Mesodermal cell (in vitro differentiated cells): Measurements from ENCODE around the gene MSX1.

Experiments used
- H3K27ac ChIP-seq: 2 replicates; pipeline ENCODE4 v1.7.0; 2013; ENCODE audit warnings: mild to moderate bottlenecking, low read depth, low read length, moderate library complexity; ENCODE audit not compliant: severe bottlenecking
- H3K36me3 ChIP-seq: 2 replicates; pipeline ENCODE4 v1.7.1; 2013; ENCODE audit warnings: mild to moderate bottlenecking, low read length, moderate library complexity; ENCODE audit not compliant: control insufficient read depth, insufficient read depth
- H3K4me1 ChIP-seq: one replicate; pipeline ENCODE4 v1.7.1; 2013; ENCODE audit warnings: mild to moderate bottlenecking, low read length; ENCODE audit not compliant: insufficient read depth, control insufficient read depth, poor library complexity, severe bottlenecking
- H3K4me3 ChIP-seq: 2 replicates; pipeline ENCODE4 v1.7.0; 2013; ENCODE audit warnings: low read length, control low read depth, mild to moderate bottlenecking; ENCODE audit not compliant: insufficient read depth, poor library complexity, severe bottlenecking; ENCODE audit errors: extremely low read depth
- H3K9me3 ChIP-seq: 2 replicates; pipeline ENCODE4 v1.7.1; 2013; ENCODE audit warnings: mild to moderate bottlenecking, low read length, moderate library complexity; ENCODE audit not compliant: control insufficient read depth
- WGBS, 2 experiments: methylation state at CpG; one replicate each; pipeline ENCODE4 v1.1.5; 2013; ENCODE audit warnings: missing lambda C conversion rate in 2 of 2; ENCODE audit not compliant: insufficient coverage in 2 of 2; 5-methylcytosine and 5-hydroxymethylcytosine counted together

Gene MSX1

GRCh38 chr4:4866124-4866865, 6.8 kb downstream of the MSX1 start:
- H3K4me3 ChIP-seq: peak overlapping the region; percentile 32
- peak overlapping the region; percentile 59 for H3K27ac ChIP-seq

DNA sequence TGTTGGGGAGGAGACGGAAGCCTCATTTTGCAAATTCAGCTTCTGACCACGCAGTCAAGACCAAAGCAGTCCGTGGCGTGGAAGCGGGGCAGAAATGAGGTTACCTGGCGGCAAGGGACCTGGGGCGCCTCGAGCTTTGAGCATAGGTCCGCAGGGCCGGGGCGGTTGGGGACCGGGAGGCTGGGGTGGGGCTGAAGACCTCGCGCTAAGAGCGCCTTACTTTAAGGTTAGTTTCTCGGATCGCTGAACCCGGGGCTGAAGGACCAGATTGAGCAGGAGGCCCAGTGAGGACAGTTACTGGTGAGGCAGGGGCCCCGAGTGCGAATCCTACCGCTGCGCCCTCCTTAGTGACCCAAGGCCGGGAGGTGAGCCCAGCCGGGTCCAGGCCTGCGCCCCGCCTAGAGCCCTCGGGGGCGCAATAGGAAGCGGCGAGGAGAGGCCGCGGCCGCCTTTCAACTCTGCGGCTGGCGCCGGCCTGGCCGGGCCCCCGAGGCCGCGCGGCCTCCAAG, 7.5 kb downstream of the MSX1 start:
- H3K4me3 ChIP-seq: peak overlapping the region; percentile 32
- H3K36me3 ChIP-seq: peaks cover 22% of the 10 kb centered on the region
- peaks cover 40% of the 10 kb centered on the region for H3K4me1 ChIP-seq
- no peaks in the 10 kb centered on the region for H3K9me3 ChIP-seq
- peak overlapping the region; percentile 59 for H3K27ac ChIP-seq
- WGBS, 2 experiments: 1 to 4% methylated on average over 40 to 41 of the region's 41 CpGs

More at GRCh38 chr4:4866124-4866865, 6.8 kb downstream of the MSX1 start:
- H3K36me3 ChIP-seq: peaks cover 29% of the 10 kb centered on the region
- H3K4me1 ChIP-seq: peaks cover 41% of the 10 kb centered on the region
- WGBS, 2 experiments: 1 to 2% methylated on average over 37 to 42 of the region's 44 CpGs
- no peaks in the 10 kb centered on the region for H3K9me3 ChIP-seq

DNA sequence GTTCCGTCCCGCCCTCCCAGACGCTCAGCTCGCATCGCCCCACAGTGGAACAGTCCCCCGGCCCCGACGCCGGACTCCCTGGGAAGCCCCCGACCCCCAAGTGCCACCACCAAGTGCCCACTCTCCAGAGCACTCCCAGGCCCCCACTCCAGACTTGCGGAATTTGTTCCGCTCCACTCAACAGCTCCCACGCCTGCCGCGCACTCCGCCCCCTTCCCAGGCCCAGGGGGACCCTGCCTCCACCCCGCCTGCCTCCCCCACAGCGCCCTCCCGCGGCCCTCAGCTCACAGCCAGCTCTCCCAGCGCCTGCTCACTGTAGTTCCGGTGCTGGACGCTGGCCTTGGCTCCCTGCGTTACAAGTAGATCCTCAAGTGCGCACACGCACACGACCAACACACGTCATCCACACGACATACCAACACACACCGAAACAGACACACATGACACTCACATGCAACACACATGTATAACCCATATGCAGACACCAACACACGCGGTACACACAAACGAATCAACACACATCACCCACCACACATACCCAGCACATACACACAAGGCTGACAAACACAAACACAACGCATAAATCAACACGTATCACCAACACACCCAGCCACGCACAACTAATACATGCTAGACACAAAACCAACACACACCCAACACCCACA, 8.0 kb downstream of the MSX1 start:
- peaks cover 17% of the 10 kb centered on the region for H3K36me3 ChIP-seq
- H3K27ac ChIP-seq: peak overlapping the region; percentile 13
- peak overlapping the region; percentile 32 for H3K4me3 ChIP-seq
- peaks cover 43% of the 10 kb centered on the region for H3K4me1 ChIP-seq
- H3K9me3 ChIP-seq: no peaks in the 10 kb centered on the region
- WGBS, 2 experiments: 2 to 3% methylated on average over 27 to 33 of the region's 36 CpGs

GRCh38 chr4:4868040-4868757, 8.7 kb downstream of the MSX1 start:
- 14 to 17% methylated on average over 12 to 15 of the region's 24 CpGs for WGBS, 2 experiments
- Histone ChIP-seq H3K9me3 (no peaks in the 10 kb centered on the region), H3K27ac (no peak overlapping the region)

DNA sequence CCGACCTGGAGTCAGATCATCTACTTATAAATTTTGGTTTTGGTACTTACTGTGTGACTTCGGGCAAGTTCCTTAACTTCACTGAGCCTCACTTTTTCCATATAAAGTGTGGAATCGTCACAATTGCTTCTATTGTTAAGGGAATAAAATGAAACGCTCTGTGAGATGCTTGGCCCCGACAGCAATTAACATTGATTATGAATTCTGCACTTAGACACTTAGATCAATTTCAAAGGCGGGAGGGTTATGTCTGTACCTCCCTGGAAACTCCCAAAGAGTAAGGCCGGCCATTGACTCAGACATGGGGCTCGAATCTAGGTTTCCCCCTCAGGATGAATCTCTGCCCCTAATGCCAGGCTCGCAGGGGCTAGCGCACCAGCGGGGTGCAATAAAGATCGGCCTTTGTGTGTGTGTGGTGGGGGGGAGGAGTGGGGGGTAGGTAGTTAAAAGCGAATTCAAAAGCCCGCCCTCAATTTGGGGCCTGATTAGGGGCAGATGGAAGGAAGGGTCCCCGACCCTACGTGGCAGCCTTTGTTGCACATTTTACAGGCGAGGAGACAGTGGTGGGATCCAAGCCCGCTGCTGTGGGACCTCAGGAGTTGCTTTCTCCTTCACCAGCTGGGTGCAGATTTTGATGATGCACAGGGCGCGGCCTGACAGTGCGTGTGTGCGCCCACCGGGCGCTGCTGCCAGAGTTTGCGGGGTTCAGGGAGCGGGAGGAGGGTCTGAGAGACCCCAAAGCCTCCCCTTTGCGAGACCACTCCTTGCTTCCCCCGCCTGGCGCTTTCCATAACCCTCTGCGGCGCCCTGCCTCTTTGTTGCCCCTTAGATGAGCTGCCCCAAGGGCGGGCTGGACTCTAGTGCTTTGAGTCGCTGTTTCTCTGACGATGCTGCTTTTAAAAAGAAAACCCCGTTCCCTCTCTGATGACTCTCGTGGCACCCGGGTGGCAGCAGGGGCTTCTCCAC, 9.6 kb downstream of the MSX1 start:
- Histone ChIP-seq H3K4me3 (no peak overlapping the region), H3K4me1 (peaks cover 39% of the 10 kb centered on the region), H3K9me3 (no peaks in the 10 kb centered on the region), H3K27ac (no peak overlapping the region), H3K36me3 (peaks cover 3% of the 10 kb centered on the region)
- 4 to 6% methylated on average over 21 to 25 of the region's 37 CpGs for WGBS, 2 experiments

More at GRCh38 chr4:4868040-4868757, 8.7 kb downstream of the MSX1 start:
- H3K36me3 ChIP-seq: peaks cover 10% of the 10 kb centered on the region
- H3K4me3 ChIP-seq: no peak overlapping the region
- peaks cover 40% of the 10 kb centered on the region for H3K4me1 ChIP-seq

DNA sequence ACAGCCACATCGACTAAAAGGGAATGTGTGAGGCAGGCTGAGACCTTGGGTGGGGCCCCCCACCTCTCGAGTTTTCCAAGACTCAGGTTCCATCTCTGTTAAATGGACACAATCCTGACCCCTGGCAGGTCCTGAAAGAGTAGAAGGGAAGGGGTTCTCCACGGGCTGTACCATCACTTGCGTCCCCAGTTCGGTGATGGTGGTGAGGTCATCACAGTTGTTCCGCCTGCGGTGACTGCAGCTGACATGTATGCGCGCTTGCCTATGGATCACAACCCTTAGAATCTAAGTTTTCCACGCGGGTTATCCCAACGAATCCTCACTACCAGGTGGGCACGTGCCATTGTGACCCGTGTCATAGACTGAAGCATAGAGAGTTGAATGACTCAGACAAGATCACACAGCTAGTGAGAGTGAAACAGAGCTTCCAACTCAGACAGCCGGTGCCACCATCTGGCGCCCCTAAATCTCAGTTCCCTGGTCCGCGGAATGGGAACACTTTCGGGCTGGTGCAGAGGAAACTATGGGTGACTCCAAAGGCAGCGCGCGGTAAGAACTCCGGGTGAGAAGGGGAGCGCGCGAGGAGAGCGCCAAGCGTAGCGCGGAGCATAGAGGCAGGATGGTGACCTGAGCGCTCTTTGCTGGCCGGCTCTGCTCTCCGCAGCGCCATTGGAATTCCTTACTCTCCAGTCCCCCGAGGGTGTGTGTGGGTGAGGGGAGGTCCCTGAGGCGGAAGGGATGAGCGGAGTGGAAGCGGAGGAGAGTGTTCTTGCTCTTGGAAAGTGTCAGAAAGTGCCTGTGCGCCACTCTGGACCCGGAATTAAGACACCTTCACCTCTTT, 10.5 kb downstream of the MSX1 start:
- no peaks in the 10 kb centered on the region for H3K9me3 ChIP-seq
- H3K4me1 ChIP-seq: peaks cover 35% of the 10 kb centered on the region
- peak overlapping the region; percentile 9 for H3K4me3 ChIP-seq
- 2% methylated on average over 21 to 27 of the region's 40 CpGs for WGBS, 2 experiments
- H3K36me3 ChIP-seq: no peaks in the 10 kb centered on the region
- H3K27ac ChIP-seq: no peak overlapping the region

GRCh38 chr4:4870576-4871241, 11.2 kb downstream of the MSX1 start:
- H3K4me1 ChIP-seq: peaks cover 32% of the 10 kb centered on the region
- no peak overlapping the region for H3K4me3 ChIP-seq
- no peak overlapping the region for H3K27ac ChIP-seq
- WGBS, 2 experiments: 7% methylated on average over 23 to 25 of the region's 26 CpGs
- H3K9me3 ChIP-seq: no peaks in the 10 kb centered on the region
- H3K36me3 ChIP-seq: no peaks in the 10 kb centered on the region

DNA sequence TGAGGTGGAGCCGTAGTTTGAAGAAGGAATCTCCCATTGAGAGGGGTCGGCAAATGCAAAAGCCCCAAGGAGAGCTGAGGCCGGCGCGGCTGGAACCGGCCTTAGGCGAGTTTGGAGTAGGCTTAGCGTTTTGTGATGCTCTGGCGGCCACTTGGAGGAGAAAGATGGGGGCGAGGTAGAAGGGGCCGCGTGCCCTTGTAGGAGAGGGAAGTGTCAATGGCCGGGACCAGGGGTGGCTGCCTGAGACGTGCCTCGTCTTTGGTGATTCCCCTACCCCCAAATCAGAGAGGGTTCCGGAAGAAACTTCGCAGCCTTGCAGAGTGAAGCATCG, 11.7 kb downstream of the MSX1 start:
- H3K4me1 ChIP-seq: peaks cover 28% of the 10 kb centered on the region
- no peak overlapping the region for H3K4me3 ChIP-seq
- no peaks in the 10 kb centered on the region for H3K9me3 ChIP-seq
- 1 to 3% methylated on average over 10 to 15 of the region's 18 CpGs for WGBS, 2 experiments
- H3K36me3 ChIP-seq: no peaks in the 10 kb centered on the region
- H3K27ac ChIP-seq: no peak overlapping the region

- Histone ChIP-seq H3K4me1 (peaks cover 26% of the 10 kb centered on the region), H3K27ac (no peak overlapping the region), H3K36me3 (no peaks in the 10 kb centered on the region), H3K4me3 (no peak overlapping the region), H3K9me3 (no peaks in the 10 kb centered on the region)
- 4 to 5% methylated on average over 41 to 45 of the region's 46 CpGs for WGBS, 2 experiments
Measured at GRCh38 chr4:4871573-4872313, 12.3 kb downstream of the MSX1 start.
